NCI-H128 (cell line): ENCODE data around the gene EXOC1.

Experiments used
- DNase-seq: peaks from one replicate; lab custom pipeline; 2025; ENCODE audit not compliant: unreplicated experiment; lab: John Stamatoyannopoulos, UW

The EXOC1 gene

DNA sequence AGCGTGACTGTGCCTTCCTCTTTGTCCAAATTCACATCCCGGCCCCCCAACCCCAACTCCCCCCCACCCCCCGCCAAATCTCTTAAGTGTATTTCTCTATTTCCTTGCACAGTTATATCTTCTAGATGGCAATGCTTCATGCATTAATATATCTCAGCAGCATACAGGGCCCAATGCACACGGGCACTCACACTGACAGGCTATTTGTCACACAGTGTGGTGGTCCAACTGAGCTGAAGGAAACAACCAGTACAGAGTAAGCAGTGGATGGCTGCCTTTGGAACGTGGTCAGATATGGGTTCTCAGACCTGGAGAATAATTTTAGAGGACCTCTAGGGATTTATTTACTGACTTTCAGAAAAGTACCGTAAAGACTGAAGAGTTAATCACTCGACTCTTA is 681 bp downstream of the EXOC1 start:
- DNase-seq, result no peak

DNA sequence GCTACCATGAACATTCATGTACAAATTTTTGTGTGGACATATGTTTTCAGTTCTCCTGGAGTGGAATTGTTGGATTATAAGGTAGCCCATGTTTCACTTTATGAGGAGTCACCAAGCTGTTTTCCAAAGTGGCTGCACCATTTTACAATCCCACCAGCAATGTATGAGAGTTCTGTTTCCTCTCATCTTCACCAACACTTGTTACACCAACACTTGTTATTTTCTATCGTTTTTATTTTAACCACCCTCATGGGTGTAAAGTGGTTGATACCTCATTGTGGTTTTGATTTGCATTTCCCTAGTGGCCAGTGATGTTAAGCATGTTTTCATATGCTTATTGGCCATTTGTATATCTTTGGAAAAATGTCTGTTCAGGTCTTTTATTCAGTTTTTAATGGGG is 4.1 kb downstream of the EXOC1 start:
- no peak for DNase-seq

DNA sequence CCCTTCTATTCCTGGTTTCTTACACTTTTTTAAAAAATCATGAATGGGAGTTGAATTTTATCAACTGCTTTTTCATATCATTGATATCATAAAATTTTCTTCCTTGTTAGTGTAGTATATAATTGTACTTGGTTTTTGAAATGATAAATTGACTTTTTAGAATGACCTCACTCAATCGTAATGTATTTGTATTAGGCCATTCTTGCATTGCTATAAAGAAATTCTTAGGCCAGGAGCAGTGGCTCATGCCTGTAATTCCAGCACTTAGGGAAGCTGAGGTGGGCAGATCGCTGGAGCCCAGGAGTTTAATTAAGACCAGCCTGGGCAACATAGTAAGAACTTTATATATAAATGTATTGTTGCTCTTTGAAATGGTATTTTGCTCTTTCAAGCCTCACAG is 6.3 kb downstream of the EXOC1 start:
- DNase-seq, result no peak

DNA sequence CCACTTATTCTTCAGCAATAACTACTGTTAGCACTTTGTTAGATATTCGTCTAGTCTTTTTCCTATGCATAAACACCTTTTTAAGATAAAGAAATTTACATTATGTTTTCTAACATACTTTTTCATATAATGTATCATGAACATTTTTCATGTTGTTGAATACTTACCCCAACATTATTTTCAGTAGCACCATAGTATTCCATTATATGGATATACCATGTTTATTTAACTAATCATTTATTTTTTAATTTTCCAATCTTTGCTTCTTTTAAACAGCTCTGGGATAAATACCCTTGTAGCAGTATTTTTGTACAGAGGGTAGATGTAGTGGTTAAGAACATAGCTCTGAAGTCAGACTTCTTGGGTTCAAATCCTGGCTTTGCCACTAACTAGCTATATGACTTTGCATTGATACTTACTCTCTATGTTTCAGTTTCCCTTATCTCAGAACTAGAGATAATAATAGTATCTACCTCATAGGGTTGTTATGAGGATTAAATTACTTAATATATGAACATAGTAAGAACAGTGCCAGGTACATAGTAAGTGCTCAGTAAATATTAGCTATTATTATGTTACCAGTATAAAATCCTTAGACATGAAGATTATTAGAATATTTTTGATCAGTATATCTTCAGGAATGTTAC is 11.3 kb downstream of the EXOC1 start:
- DNase-seq, result no peak

DNA sequence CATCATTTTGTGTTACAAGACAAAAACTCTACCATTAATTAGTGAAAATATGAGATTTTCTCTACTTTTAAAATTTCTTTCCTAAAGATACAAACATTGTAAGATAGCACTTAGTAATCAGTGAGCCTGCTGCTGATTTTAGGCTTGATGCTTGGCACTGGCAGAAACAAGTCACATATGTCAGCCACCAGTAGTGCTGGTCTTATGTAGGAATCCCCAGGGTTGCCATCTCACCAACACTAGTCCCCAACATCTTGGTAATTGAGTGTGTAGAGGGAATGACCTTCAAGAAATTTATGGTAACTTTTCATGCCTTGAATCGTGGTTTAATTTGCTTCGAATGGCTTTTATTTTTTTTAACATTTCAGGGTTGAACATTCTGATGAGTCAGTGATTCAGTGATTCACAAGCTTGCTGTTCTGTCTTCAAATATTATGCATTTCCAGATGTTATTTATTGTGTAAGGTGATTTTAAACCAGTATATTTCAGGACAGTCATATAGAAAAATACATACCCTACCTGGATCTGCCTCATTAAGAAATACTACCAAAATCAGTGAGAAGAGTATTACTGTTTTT is 11.9 kb downstream of the EXOC1 start:
- no peak for DNase-seq

DNA sequence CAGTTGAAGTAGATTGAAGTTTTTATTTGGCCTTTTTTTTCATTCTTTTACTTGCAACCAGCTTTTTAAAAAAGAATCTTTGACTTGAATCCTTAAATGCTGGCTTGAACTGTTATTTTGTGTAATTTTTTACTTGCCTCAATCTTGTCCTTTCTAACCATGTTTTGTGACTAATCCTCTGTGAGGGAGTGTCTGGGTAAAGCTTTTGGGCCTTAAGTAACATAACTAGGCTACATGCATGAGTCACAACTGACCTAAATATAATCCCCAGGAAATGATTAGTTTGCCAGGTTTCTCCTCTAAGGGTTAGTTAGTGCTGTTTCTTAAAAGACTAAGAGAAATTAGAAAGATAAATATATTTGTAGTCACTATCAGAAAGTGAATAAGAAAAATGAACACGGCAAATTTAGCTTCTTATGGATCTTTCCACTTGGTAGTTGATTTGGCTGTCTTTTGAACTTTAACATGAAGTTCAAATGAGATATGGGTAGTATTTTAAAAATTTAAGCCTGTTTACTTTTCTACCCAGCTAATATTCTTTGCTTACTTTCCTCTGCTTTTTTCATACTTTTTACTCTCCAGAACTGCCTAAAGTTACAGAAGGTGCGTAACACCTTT is 13.0 kb downstream of the EXOC1 start:
- DNase-seq, result no peak

DNA sequence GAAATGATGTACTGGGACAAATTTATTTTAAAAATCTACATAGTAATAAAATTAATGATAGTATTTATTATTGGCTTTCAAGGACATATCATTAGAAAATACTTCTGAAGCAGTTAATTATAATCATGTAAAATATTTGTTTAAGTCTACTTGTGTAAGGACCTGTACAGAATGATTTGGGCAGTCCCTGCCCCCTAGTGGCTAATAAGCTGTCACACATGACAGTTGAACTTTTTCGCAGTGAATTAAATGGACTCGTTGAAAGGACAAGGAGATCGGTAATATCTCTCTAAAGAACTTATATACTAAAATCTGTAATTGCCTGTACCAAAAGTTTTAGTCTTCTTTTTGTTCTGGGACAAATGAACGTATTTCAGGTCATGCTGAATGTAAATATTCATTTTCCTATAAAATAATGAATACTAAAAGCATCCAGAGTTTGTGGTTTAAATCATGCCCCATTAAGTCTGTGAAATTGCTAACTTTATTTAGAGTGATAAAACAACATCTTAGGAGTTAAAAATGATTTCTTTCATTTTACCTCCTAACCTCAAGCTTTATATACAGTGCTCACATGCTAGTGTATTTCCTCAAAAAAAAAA is 13.6 kb downstream of the EXOC1 start:
- DNase-seq, result no peak

DNA sequence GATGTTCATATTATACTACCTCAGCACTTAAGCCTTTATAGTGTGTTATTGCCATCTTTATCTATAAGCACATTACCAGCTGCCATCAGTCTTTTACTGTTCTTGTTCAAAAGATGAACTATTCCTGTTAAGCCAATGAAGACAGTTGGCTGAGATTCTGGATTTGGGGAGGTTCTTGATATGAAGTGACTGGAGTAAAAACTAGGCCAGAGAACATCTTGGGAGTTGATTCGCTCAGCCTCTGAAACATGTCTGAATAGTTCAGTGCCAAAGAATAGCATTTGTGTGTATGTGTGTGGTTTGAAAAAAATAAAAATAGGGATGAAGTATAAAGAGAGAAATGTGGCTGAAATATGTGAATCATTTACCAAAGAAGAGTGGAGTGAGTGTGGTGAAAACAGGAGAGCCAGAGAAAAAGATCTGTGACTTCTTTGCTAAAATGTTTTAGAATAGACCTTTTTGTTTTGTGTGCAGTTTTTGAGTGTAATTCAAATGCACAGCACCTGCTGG is 15.2 kb downstream of the EXOC1 start:
- no peak for DNase-seq

DNA sequence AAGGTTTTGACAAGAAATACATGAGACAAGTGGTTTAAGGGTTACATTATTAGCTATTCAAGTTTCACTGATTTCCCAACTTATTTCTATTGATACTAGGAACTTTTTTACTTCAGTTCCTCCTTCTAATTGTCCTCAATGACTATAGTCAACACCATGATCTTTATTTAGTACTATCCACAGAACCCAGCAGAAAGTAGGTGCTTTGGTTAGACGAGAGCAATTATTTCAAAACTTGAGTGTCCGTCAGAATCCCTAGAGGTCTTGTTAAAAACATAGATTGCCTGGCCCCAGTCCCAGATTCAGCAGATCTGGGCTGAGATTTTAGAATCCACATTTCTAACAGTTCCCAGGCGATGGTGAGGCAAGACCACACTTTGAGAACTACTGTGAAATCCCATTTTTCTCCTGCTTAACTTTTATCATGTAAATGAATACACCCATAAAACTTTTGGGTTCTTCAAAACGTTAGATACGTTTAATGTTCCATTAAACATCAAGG is 17.9 kb downstream of the EXOC1 start:
- no peak for DNase-seq

DNA sequence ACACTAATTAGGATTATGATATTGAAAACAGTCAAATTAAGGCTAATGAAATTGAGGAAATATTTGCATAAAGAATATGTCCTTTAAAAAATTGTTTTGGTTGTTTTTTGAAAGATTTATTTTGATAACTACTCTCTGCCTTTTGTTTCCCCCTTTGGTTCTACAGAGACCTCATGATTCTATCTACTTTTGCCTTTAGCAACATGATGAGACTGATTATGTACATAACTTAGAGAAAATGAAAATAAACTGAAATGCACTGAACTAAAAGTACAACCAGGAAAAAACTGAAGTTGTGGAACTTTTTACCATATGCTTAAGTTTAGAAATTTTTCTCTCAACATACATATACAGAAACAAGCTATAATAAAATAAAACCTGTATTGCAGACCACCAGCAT is 21.4 kb downstream of the EXOC1 start:
- DNase-seq, result no peak

DNA sequence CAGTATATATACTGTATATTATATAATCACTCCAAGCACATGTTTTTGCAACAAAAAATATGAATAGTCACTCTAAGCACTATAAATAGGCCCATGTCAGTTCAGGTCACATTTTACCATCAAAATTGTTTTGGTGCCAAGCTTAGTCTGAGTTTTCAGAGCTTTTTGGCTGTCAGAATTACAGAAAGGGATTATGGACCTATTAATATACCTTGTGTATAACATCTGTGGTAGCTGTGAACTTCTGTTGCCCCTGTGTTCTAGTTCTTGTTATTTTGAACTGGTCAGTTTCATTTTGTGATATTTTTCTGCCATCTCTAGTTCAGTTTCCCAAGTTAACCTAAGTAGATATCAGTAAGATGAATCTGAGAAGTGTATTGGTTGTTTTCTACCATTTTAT is 22.9 kb downstream of the EXOC1 start:
- no peak for DNase-seq

DNA sequence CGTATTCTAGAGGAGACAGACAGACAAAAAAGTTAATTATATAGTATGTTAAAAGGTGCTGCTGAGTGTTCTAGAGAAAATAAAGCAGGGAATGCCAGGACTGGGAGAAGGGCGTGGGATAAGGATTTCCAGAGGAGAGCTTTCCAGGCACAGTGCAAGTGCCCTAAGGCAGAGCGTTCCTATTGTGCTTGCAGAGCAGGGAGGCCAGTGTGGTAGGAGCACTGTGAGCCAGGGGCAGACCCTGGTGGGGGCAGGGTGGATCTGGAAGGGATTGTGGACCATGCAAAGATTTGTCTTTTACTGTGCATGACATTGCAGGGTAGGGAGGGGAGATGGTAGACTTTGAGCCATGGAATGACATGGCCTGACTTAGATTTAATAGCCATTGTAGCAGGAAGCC is 25.8 kb downstream of the EXOC1 start:
- DNase-seq, result no peak

DNA sequence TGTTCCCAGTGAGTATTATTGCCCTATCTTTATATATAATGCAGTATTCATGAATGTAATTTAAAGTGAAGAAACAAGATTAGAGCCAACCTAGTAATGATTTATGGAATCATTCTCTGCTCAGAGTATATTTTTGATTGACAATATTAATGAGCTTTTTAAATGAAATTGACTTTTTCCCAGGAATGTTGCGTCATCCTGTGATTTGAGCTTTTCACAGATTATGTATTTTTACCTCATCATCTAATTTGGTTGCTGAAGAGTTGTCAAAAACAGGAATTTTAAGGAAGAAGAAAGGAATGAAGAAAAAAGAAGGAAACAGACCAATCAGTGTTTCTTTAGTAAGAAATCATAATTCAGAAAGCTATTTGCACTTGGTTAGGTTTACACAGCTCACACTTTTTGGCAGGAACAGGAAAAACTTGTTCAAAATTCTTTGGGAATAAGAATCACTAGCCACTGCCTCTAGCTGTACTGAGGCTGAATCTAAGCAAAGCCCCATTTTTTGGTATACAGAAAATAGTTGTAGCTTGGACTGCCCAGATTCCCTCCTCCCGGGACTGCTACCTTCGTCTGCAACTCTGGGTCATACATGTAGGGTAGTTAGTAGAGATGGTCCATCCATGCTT is 27.3 kb downstream of the EXOC1 start:
- DNase-seq, result no peak

DNA sequence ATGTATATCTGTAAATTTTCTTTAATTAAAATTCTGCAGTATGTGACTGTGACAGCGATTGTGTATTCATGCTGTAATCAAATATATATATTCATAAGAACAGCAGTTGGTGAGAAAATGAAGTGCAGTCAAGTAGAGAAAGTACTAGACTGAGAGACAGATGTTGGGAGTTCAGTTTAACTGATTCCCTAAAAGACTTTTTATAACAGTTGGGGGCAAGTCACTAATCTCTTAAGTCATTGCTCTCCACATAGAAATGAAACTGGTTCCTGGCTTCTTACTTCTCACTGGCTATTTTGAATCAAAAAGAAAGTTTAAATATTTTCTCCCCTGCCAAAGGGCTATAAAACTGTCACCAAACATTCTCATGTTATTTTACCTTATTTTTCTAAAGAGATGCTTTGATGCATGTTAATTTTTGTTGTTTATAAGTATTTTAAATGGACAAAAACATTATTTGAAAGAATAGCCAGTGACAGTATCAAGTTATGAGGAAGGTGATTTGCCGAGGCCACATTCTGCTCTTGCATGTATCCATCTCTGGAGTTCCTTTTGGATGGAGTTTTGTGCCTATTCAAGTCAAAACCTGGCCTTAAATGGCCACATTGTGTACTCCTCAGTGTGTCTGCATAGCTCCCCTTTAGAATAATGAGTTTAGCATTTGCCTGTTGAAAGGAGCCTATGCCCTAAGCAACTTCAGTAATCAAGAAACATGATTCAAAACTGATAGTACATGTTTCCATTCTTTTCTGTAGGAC is 30.8 kb downstream of the EXOC1 start:
- DNase-seq, result no peak

DNA sequence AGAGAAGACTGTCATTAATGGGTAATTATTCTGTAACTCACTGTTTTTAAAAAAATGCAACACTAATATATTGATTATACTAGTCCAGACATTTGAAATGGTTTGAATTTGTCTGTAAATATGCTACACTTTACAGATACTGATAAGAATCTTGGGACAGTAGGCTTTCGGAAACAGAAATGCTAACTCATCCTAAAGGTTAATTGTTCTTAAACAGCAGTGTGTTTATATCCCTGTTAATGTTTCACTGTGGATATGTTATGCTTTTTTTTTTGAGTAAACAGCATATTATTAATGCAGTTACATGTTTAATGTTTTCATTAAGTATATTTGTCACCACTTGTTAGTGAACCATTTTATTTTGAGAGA is 31.4 kb downstream of the EXOC1 start:
- DNase-seq, result no peak

DNA sequence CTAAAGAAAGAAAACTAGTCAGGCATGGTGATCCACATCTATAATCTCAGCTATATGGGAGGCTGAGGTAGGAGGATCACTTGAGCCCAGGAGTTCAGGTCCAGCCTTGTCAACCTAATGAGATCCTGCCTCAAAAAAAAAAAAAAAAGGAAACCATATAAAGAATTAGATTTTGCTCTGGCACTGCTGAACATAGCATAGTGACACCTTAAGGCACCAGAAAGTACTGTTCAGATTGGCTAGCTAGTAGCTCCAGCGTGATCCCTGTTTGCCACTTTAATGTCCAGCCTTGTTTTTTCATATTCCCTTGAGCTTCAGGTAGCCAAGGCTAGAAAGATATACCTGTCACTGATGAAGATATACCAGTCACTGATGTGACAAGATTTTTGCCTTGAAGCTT is 34.1 kb downstream of the EXOC1 start:
- DNase-seq, result no peak

DNA sequence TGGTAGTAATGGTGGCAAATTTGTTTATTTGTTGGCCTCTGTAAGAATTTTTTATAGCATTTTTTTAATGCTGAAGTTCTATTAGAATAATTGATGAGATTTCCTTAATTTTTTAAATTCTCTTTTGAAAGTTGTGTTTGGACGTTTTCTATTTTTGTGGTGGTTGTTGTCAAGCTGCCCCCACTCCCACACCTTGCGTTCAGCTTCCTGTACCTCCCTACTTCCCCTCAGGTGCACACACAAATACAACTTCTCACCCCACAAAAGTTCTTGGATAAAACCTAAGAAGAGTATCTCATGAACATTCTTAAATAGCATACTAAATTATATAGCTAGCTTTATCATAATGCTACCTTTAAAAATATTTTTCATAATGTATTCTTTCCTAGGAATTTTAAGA is 38.7 kb downstream of the EXOC1 start:
- DNase-seq, result no peak

DNA sequence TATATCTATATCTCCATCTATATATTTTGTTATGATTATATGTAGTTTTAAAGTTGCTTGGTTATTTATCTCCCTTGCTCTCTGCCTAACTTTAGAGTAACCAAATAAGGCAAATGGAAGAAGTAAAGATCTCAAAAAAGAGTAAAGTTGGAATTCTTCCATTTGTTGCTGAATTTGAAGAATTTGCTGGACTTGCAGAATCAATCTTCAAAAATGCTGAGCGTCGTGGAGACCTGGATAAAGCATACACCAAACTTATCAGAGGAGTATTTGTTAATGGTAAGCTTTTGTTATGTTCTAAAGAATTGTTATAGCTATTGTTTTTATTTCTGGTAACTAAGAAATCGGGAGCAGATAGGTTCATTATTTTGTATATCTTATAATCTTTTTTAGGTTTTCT is 43.2 kb downstream of the EXOC1 start:
- DNase-seq, result no peak

DNA sequence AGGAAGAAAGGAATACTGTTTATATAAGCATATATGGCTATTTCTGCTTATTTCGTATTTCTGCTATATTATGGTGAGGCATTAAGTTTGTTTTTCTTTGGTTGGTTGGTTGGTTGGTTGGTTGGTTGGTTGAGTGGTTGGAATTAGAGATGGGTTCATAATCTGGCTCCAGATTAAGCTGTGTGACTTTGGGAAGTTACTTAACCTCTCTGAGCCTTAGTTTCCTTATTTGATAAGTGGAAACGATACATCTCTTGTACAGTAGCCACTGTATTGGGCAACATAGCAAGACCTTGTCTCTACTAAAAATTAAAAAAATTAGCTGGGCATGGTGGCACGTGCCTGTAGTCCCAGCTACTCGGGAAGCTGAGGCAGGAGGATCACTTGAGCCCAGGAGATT is 49.2 kb downstream of the EXOC1 start:
- DNase-seq, result no peak

DNA sequence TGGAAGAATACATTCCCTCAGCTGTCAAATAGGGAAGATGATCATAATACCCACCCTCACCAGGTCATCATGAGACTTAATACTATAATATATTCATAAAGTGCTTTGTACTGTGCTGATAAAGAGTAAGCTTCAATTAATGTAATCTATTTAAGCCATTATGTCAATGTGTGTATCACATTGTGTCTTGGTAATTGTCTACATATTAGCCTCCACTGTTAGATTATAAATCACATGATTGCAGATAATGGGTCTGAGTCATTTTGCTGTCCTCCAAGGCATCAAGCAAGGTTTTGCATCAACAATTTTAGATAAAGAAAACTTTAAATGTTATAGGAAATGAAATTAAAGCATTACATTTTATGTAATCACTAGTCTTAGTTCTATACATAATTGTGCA is 50.1 kb downstream of the EXOC1 start:
- DNase-seq, result no peak

DNA sequence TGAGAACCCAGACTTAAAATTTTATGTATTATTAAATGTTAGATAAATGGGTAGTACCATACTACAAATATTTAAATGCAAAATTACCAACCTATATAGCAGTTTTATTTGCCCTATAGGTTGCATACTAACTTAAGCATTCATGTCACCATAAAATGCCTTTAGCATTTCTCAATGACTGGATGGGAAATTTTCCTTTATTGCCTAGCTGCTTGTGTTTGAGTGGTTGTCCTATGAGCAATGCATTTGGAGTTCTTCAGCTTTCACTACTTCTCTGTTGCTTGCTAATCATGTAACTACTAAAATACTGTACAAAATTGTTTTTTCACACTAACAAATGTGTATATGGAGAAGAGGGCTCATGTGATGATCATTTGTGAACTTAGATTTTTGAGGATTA is 51.1 kb downstream of the EXOC1 start:
- DNase-seq, result no peak
